HG03442 (cell line): ENCODE results near the gene USP2.

Experiments used
- ATAC-seq: cut with Tn5 transposase; IDR thresholded peaks from one replicate; pipeline ENCODE4 v1.9.1; 2021; ENCODE audit warnings: mild to moderate bottlenecking, moderate library complexity; ENCODE audit not compliant: unreplicated experiment

USP2 gene

DNA sequence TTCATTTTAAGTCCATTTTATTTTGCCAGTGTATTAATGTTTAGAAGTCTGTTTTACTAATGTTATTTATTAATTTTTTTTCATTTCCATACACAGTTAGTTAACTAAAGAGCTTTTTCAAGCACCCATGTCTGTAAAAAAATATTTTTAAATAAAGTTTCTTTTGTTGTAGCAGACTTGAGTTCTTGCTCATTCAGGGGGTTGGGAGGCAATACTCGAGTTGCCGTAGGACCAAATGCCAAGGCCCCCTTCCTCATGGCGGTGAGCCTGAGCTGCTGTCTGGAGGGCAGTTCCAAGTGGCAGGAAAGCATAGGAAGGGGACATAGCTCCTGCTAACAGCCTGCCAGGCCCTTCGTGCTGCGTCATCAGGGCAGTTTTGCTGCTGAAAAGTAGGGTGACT lies 73.5 kb downstream of the USP2 start:
- no peak for ATAC-seq

DNA sequence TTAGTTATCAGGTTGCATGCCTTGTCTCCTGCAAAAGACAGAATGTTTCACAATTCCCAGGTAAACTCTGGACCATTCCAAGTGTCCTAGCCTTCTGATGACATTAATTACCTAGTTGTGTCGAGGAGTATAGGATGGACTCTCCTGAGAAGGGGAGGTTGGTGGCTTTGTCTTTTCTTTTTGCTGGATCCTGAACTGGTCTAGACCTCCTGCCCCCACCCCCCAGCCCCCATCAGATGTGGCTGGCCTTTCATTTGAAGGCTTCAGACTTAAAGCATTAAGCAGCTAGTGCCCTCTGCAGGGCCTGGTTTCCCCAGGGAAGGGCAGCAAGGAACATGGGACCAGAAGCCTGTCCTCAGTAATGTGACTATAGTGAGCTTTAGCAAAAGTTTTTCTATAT lies 74.3 kb downstream of the USP2 start:
- no peak for ATAC-seq

GRCh38 chr11:119306373-119306890 lies 75.1 kb downstream of the USP2 start:
- ATAC-seq, result no peak

DNA sequence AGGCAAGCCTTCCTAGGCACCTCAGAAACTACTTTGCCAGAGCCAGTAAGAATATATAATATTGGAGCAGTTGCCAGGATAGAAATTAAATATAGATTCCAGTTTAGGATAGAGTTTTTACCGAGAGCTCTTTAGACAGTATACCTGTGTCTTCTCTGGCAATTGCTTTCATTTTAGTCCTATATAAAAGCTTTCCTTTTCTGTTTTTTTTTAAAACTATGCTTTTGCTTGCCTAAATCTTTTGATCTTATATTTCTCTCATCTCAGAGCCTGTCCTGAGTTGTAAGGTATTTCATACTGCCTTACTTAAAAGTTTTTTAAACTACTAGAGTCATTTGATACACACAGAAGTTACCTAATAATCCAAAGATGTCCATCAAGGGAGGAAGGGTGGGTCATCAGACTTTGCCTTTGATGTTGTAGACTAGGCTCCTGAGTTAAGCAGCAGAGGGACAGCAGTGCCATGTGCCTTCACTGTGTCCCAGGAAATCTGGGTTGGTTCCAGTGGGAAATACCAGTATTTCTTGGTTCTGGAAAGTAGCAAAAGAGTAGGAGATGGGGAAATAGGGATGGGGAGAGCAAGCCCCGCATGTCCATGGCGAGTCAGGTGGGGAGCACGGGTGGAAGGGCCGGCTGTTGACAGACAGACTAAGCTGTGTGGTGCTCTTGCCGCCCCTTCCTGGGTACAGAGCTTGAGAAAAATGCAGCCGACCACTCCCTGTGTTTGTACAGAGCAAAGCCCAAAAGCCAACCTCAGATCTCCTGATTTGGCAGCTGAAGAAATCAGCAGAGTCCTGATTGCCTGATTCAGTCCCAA lies 75.7 kb downstream of the USP2 start:
- ATAC-seq, result no peak
